RPMI8226 (cell line): ENCODE data around the gene SRGAP3.

Source experiments
- DNase-seq: peaks from one replicate; pipeline ENCODE4 v3.0.0-alpha.2; 2015

Gene SRGAP3

DNA sequence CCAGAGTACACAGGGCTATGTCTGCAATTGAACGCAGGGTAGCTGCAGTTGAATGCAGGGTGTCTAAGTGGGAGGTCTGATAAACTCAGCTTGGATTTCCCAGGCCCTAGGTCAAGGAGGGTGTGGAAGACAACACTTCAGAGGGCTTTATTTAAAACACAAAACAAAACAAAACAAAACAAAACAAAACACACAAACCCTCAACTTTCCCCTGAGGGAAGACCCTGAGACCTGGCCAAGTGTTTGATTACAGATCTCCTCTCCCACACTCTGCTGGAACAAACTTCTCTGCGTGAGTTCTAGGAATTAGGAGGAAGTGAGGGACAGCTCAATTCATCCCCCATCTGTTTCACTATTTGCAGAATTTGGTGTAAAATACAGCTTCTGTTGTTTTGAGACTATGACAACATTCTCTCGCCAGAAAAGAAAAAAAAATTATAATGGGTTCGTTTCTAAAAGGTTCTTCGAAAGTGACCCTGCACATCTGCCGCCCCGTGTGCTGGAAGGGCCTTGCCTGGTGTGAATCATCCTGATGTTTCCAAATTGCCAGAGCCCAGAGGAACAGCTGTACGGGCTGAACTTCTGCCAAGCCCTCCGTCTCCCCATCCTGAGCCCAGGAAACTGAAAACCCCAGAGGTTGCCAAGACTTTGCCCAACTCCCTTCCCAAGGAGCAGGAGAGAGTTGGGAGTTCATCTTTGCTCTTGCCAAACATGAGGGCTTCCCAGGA, 212.9 kb downstream of the SRGAP3 start:
- DNase-seq: no peak

GRCh38 chr3:9035961-9036360, 213.5 kb downstream of the SRGAP3 start:
- no peak for DNase-seq

DNA sequence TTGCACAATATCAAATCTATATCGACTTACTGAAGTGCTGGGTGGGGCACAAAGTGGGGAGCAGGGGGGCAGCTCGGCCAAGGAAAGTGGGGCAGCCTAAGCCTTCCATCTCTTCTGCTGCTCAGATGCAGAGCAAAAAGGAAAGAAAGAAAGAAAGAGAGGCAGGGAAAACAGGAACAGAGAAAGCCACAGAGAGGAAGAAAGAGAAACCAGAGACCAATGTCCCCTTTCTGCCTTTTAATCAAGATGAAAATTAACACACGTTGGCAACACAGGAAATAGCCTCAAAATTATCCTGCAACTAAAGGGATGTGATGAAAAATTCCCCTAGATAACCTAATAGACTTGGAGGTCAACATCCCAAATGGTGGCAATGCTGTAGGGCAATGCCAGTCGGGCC, 214.0 kb downstream of the SRGAP3 start:
- no peak for DNase-seq

DNA sequence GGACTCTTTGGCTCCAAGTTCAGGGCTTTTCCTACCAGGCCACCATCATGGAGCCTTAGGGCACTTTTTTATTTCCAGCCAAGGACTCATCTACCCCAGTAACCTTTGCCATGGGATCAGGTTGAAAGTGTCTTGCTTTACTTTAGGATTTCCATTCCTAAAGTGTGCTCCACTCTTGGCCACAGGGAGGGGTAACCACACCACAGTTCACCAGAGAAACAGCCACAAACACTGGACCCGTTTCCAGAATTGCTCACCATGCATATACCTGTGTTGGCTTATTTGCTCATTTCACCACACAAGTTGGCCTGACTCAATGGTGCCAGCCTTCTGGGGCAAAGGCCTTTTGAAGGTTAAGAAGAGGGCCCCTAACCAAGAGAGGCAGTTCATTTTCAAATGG, 215.6 kb downstream of the SRGAP3 start:
- no peak for DNase-seq

DNA sequence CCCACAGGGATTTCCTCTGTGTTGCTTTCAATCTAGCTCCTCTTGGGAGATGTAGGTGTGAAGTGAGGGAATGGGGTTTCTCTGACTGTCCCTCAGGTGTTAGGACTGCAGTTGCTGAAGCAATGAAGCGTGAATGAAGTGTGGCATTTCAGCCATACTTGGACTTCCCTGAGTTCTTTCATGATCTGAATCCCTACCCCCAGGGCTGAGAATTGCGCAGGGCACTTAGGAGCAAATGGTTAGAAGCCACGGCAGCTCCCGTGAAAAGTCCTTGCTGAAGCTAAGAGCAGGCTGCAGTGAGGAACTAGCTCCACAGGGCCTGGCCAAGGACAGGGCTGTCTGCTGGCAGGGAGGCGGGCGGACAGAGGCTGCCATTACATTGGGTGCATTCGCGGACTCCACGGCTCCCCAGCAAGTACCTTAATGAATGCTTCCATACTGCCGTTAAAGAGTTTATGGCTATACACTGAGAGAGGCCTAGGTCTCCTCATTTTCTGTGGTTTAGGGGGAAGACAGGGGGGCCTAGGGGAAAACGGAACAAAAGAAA, 217.1 kb downstream of the SRGAP3 start:
- DNase-seq: no peak

DNA sequence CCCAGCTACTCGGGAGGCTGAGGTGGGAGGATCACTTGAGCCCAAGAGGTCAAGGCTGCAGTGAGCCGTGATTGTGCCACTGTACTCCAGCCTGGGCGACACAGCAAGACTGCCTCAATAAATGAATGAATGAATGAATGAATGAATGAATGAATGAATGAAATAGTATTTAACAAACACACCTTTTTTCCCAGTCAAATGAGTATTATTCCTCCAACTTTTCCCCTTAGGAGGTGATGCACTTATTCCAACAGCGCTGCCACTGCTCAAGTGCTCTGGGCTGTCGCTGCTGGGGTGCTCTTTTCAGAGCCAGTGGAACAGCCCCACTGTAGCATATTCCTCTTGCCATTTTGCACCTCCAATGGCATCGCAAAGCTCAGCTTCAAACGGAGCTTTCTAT, 219.4 kb downstream of the SRGAP3 start:
- no peak for DNase-seq

DNA sequence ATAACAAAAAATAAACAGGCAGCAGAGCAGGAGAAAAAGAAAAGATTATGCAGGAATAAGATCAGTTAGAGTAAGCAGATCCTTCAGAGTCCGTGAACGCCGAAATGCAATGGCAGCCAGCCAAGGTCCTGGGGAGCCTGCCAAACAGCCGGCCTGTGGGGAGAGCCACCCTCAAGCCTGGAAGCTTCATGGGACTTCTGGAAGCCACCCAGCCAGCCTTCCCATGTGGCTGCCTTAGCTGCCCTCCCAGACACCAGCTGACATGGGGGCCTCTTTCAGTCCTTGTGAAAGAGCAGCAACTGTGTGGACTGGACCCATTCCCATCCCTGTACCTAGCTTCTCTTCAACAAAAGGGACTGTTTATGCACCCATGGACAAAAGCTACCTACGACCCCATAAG, 221.3 kb downstream of the SRGAP3 start:
- DNase-seq: peak; percentile 25

- no peak for DNase-seq
These were observed 223.0 kb downstream of the SRGAP3 start for GRCh38 chr3:9026320-9027045.

DNA sequence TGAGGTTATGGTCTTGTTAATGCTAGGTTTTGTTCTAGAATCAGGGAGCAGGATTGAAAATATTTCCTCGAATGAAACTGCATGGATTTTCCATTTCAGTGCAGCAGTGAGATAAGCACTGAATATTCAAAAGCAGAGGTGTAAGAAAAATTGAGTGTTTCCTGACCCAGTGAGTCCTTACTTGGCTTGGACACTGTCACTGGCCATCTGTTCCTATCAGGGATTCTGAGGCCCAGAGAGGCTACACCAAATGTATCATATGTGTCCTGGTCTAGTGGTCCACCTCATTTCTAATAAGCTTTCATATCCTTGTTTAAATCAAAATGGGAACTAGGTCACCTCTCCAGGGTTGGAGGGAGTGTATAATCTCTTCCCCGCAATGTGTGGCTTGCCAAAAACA, 225.1 kb downstream of the SRGAP3 start:
- no peak for DNase-seq

DNA sequence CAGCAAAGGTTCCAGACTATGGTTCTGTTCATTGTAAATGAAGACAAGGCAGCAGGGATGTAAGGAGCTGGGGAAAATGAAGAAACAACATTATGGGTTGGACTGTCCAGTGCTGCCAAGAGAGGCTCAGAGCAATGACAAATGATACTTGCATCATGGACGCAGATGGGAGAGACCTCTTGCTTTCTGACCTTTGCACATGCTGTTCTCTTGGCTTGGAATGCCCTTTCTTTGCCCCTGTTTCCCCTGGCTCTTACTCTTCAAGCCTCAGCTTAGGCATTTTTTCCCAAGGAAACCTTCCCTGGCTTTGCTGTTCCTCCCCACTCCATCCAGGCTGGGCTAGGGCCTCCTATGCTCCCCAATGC, 226.2 kb downstream of the SRGAP3 start:
- DNase-seq: no peak

- no peak for DNase-seq
These were observed 226.9 kb downstream of the SRGAP3 start for GRCh38 chr3:9022305-9023225.

GRCh38 chr3:9021271-9022009, 228.0 kb downstream of the SRGAP3 start:
- DNase-seq: no peak

DNA sequence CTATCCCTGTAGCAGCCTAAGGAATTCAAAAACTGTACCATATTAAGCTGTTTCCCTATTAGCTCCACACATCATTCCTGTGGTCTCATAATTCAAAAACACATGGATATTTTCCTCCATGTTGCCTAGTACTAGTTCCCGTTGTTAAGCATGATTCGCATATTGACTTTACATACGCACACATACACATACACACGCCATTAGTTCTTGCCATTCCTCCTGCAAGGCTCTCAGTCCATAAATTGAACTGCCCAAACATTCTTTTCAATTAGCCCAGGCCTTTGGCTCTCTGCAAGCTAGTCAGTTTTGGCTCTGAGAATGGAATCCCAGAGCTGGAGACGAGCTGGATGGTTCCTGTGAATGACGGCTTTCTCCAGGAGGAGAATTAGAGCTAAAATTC, 229.0 kb downstream of the SRGAP3 start:
- no peak for DNase-seq

GRCh38 chr3:9019259-9019961, 230.0 kb downstream of the SRGAP3 start:
- no peak for DNase-seq

DNA sequence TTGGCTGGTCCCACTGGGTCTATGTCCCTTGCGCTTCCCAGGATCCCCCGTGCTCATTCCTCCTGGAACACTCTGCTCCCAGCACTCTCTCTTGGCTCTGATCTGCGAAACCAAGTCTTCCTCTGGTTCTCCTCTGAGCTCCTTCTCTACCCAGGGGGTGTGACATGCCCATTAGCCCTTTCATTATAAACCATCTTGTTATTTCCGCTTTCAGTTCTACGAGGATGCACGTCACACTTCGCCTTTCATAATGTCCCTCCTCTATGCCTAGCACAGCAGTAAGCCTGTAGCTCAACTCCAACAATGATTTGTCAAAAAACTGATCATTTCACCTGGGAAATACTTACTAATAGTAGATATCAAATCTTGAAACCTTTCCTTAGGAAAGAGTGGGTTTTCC, 234.2 kb downstream of the SRGAP3 start:
- DNase-seq: no peak

- DNase-seq: no peak
These were observed 235.5 kb downstream of the SRGAP3 start for GRCh38 chr3:9013782-9014563.

GRCh38 chr3:9012521-9012920, 236.9 kb downstream of the SRGAP3 start:
- no peak for DNase-seq

DNA sequence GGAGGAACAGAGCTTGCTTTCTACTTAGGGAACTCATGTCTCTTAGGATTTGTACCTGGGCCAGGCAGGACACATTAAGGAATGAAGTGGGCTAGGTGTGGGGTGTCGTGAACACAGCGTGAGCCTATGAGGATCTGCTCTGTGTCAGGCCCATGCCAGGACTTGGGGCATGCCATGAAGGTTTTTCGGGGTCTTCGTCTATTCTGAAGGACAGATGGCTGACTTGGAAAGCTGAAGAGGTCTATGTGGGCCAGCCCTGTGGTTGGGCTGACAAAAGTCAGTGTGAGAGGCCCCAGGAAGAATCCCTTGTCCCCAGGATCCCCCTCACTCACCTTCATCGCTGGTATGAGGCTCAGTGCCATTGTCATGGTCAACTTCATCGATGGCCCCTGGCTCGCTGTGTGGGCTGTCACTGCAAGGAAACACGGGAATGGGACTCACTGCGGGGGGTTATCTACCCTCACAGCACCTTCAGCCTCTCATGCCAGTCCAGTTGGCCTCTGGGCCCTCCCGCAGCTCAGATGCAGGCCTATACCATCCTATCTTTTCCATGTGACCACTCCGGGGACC, 239.4 kb downstream of the SRGAP3 start:
- no peak for DNase-seq

- no peak for DNase-seq
These were observed 240.7 kb downstream of the SRGAP3 start for GRCh38 chr3:9008550-9009255.

- DNase-seq: no peak
These were observed 241.5 kb downstream of the SRGAP3 start for GRCh38 chr3:9007928-9008327.
